GM21528 (cell line): ENCODE results near the gene NRARP.

Experiments used
- ATAC-seq: cut with Tn5 transposase; IDR thresholded peaks from one replicate; pipeline ENCODE4 v1.9.1; 2021; ENCODE audit warnings: mild to moderate bottlenecking, moderate library complexity; ENCODE audit not compliant: unreplicated experiment, low FRiP score

Gene NRARP

DNA sequence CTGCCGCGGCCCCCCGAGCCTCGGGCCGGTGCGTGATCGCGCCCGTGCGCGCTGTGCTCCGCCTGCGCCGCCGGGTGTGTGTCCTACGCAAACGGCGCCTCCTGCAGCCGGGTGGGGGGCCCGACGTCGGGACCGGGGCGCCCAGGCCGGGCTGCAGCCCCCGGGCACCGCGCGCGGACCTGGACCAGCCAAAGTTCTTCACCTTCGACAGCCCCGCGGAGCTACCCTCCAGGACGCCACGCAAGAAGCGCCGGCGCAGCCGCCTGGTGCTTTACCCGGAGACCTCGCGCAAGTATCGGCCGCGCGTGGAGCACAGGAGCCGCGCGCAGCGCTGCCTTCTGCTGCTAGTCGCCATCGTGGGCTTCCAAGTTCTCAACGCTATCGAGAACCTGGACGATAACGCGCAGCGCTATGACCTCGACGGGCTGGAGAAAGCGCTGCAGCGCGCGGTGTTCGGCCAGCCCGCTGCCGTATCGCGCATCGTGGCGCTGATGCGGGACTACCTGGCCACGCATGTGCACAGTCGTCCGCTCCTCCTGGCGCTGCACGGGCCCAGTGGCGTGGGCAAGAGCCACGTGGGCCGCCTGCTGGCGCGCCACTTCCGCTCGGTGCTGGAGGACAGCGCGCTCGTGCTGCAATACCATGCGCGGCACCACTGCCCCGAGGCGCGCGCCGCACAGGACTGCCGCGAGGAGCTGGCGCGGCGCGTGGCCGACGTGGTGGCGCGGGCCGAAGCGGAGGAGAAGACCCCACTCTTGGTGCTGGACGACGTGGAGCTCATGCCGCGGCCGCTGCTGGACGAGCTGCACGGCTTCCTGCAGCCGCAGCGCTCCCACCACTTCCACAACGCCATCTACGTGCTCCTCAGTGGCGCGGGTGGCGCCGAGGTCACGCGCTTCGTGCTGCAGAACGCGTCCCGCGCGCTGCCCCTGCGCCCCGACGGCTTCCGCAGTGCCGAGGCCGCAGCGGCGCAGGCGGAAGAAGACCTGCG is 23.1 kb downstream of the NRARP start:
- no peak for ATAC-seq

DNA sequence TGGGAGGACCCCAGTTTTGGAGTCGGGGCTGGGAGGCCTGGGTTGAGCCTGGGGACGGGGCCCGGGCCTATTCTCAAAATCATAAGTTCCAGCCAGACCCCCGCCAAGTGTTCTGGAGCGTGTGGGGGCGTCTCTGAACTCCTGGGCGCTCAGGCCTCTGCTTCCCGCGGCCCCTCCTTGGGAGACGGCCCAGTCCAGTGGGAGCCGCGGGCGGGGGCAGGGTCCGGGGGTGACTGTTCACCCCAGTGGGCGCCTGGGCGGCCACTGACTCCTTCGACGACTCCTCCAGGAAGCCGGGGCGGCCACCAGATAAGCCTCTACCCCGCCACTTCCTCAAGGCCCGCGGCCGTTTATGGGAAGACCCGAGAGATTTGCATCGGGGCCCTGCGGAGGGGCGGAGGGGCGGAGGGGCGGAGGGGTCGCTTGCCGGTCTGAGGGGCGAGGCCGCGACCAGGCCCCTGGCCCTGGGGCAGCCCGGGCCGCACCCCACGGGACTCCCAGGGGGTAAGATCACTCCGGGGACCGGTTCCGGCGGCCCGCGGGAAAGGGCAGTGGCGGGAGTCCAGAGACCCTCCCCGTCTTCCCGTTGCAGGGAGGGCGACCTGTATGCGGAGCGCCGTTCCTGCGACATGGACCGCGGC is 23.9 kb downstream of the NRARP start:
- ATAC-seq, result peak; percentile 10

DNA sequence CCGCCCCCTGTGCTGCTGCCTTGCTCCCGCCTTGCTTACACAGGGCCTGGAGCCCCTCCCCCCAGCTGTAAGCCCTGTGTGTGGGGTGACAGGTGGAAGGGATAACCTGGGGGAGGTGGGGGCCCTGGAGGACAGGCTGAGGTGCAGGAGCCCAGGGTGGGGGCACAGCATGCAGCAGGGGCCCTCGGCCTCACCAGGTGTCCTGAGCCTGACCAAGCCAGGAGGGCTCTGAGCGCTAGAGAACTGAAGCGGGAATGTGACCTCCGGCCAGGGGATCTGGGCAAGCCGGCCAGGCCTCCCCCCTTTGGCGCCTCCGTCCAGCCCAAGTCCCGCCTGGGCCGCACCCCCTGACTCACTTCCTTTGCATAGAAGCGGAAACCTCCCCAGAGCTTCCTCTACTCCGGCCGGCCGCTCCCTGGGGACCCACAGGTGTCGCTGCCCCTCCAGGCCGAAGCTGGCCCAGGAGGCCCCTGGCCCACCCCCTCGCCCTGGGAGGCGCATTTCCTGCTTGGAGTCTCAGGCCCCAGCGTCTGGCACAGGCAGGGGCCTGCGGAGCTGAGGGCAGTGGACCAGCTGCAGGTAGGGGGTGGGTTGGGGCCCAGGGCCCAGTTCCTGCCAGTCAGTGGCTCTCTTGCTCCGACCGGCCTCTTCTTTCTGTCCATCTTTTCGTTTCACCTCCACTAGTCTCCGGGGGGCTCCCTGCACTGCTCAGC is 24.6 kb downstream of the NRARP start, which contains the start of gene TOR4A:
Gene TOR4A (plus strand): TSS at position 398 of the 713 bp plus-strand sequence. CDS start 964 bp downstream, outside the sequence.
- peak; percentile 68 for ATAC-seq

DNA sequence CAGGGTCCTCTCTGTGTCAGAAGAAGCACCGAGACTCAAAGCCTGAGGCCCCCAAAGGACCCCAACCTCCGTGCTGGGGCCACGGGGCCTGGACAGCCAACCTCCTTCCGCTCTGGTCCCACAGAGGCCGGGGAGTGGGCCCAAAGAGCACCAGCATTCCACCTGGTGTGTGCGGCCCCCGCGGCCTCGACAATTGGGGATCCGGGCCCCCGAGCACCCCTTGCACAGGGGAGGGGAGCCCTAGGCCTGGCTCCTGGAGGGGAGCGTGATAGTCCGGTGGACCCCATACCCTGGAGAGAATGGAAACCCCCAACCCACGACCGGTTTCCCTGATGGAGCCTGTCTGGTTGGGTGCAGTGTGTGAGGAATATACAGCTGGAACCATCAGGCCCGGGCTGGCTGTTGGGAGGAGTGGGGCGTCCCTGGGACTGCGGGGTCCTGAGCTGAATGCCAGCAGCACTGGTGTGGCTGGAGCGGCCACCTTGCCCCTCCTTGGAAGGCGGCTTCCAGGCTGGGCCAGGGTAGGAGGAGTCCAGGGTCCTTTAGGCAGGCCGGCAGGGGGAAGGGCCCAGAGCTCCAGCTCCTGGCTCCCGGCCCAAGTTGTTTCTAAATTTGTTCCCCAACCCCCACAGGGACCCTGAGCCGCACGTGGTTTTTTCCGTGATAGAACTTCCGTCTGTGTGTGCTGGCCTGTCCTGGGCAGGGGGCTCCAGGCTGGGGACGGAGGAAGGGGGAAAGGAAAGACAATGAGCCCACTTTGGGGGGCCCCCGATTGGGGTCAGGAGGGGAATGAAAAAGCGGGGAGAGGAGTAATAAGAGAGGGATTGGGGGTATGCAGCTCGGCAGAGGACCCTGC is 25.4 kb downstream of the NRARP start:
- no peak for ATAC-seq

DNA sequence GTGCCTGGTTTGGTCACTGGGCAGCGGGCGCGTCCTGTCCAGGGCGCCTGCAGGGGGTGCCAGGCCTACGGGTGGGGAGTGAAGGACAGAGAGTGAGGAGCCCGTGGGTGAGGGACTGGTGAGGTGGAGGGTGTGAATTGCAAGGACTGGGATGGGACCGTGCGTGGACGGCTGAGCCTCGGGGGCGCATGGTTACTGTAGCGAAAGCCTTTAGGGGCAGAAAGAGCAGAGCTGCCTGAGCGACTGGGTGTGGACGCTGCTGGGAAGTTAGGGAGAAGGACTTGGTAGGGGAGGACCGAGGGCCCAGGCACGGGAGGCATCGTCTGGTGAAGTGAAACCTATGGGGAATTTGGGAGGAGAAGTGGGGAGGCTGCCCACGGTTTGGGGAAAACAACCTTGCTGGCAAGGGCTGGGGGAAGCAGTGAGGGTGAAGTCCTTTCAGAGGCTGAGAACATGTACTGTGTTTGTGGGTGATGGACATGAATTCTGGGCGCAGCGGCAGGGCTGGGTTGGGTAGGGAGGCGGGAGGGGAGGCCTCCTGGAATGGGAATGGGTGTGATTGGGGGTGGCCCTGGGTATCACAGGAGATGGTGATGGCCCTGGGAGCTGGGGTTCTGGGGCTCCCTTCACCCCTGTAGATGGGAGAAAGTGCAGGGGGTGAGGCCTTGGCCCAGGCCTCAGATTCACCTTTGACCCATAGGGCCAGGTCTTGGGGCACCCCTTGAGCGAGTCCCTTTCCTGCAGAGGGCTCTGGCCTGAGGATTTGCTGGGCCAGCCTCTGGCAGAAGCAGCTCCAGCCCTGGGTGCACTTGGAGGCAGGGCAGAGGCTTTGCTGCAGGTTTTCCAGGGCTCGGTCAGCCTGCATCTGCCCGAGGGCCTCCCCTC is 26.2 kb downstream of the NRARP start:
- no peak for ATAC-seq

- no peak for ATAC-seq
Measured at GRCh38 chr9:137275203-137275587, 26.9 kb downstream of the NRARP start.

DNA sequence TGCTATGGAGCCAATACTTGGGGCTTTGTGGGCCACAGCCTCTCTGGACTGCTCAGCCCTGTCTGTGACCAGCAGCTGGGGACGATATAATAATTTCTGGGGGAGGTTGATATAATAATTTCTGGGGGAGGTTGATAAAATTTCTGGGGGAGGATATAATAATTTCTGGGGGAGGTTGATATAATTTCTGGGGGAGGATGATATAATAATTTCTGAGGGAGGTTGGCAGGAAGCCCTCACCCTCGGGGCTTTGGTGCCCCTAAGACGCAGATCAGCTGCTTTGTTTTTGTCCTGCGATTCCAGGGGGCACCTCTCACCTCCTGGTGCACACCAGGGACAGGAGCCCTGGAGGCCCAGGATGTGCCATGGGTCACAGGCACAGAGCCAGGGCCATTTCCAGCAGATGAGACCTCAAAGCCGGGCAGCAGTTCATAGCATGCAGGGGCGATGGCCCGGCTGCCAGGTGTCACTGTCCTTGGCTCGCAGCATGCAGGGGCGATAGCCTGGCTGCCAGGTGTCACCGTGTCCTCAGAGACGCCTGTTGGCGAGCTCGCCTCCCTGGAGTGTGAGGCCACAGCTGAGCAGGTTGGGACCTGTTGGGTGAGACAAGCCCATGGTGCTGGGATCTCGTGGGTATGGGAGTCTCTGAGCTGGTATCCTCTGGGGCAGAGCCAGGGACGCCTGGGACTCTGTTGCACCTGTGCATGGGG is 28.3 kb downstream of the NRARP start:
- ATAC-seq, result no peak

GRCh38 chr9:137273095-137273490 is 29.0 kb downstream of the NRARP start:
- ATAC-seq, result no peak

- ATAC-seq, result no peak
Measured at GRCh38 chr9:137272241-137273094, 29.6 kb downstream of the NRARP start.

- no peak for ATAC-seq
Measured at GRCh38 chr9:137271696-137272076, 30.4 kb downstream of the NRARP start.

DNA sequence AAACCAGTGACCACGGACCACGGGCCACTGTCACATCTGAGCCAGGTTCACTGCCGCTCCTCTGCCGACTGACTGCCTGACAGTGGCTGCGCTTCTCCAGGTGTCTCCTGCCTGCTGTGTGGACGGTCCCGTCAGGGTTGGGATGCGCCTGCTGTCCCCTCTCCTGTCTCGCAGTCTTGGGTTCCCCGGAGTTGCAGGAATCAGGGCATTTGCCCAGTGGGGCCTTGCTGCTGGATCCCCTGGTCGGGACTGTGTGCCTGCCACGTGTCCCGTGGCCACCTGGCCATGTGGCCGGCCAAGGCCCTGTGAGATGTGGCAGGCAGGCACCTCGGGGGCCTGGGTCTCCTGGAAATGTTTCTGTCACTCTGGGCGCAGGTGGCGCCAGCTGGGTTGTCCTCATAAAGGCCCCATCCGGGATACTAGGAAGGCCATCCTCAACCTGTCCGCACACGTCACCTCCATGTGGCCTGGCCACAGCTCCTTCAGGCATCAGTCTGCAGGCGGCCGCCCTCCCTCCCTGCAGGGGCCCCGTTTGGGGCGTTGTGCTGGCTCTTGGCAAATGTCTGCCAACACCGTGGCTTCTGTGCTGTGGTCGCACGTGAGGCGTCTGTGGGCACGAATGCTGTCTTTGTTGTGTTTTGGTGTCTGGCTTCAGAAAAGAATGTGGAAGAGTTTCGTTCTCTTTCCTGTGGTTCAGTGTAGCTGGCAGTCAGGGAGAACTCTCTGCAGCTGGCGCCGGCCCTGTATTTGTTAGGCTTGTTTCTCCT is 31.0 kb downstream of the NRARP start:
- no peak for ATAC-seq

DNA sequence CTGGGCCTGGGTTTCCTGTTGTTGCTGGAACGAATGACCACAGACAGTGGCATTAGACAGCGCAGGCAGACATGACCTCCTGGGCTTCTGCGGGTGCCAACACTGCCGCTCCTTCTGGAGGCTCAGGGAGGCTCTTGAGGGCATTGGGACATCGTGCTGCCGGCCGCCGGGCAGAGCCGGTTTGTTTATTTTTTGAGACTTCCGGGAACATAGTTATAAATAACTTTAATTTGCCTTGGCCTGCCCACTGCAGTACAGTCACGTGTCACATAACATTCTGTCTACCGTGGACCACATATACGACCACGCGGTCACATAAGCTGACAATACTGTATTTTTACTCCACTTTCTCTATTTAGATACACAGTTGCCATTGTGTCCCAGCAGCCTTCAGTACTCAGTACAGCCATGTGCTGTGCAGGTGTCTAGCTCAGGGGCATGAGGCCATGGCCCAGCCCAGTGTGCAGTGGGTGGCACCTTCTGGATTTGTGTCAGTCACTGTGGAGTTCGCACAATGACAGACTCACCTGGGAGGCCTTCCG is 32.8 kb downstream of the NRARP start:
- no peak for ATAC-seq

DNA sequence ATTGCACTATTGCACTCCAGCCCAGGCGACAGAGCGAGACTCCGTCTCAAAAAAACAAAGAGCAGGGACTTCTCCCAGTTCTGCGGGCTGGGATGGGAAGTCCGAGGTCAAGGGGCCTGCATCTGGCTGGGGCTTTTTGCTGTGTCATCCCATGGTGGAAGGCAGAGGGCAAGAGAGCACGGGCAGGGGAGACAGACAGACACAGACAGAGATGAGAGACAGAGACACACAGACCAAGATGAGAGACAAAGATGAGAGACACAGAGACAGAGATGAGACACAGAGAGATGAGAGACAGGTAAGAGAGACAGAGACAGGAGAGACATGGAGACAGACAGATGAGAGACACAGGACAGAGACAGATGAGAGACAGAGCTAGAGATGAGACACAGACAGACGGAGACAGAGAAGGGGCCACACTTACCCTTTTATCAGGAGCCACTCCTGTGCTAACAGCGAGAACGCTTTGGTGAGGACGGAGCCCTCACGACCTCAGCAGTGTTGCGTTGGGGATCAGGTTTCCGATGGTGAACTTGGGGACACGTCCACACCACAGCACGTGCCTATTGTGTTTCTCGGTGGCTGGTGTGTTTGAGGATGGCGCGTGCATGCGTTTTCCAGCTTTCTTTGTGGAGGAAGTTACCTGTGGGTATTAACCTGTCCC is 33.4 kb downstream of the NRARP start:
- no peak for ATAC-seq

DNA sequence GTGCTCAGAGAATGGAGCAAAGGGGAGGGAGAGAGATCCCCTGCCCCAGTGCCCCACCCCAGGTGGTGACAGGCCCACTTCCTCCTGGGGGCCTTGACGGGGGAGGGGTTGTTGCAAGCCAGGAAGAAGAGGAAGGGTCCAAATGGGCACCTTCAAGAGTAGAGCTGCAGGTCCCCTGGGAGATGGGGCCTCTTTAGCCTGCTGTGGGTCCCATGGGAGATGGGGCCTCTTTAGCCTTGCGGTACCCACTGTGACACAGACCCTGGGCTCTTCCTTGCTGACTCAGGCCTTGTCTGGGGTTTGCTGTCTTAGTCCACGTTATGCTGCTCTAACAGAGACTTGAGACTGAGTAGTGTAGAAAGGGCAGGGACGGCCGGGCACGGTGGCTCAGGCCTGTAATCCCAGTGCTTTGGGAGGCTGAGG is 34.1 kb downstream of the NRARP start:
- no peak for ATAC-seq

DNA sequence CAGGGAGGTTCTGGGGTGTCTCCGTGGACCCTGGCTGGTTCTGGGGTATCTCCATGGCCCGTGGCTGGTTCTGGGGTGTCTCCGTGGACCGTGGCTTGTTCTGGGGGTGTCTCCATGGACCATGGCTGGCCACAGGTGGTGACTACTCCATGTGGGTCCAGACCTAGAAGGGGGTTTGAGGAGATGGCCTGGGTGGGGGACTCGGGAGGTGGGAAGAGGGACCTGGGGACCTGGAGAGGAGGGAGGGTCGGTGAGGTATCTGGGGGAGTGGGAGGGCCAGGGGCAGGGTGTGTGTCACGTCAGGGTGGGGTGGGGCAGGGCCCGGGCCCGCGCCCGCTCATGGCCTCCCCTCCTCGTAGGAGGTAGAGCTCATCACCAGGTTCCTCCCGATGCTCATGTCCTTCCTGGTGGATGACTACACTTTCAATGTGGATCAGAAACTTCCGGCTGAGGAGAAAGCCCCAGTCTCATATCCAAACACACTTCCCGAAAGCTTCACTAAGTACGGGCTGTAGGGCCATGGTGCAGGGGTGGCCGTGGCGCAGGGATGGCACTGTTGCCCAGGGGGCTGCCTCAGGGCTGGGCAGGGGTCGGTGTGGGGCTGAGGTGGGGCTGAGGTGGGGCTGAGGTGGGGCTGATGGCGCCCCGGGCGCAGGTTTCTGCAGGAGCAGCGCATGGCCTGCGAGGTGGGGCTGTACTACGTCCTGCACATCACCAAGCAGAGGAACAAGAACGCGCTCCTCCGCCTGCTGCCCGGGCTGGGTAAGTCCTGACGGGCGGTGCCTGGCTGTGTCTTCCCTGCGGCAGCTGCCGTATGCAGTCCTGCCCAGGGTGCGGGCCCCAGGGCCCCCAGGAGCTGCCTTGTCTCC is 35.3 kb downstream of the NRARP start:
- no peak for ATAC-seq
